ENCODE results near the gene PXN. TPM values are rescaled to one million over a fixed set of nuclear protein-coding genes. Genes with fewer than 3 reads are reported as not detected.

Gene PXN
- total and polyA plus RNA-seq, 2 of the 13 experiments (the other 11 are each of a cell fraction or from before 2014, with no cell fraction given) = 13.6 to 14.2 TPM

DNA sequence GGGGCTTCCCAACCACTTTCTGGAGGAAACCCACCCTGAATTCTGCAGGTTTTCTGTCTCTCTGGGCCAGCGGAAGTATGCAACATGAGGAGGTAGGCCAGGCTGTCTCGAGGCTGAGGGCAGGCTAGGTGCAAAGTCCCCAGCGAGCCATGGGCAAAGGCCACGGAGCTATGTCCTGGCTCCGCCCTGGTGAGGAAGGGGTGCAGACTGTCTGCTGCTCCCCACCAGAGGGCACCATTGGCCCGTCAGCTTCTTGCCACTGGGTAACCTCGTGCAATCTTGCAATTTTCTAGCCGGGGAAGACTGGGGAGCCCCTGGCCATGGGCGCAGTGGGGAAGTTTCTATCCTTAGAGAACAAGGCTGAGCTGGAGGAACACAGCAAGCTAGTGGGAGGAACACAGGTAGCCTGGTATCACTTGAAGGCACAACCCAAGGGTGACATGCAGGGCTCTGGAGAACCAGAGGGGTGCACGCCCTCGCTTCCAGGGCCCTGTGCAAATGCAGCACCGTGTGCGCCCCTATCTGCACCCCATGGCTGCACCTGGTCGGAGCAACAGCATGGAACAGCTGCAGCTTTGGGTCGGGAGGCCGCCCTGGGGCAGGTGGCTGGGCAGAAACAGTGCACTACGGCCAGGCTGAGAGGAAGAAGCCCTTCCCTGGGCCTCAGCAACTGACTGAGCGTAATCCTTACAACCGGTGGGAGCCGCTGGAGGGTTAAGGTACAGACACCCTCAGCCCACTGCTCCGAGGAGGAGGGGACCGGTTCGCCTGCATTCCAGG, 37.0 kb downstream of the PXN start (continued):
- TF ChIP-seq, protein P1, sequence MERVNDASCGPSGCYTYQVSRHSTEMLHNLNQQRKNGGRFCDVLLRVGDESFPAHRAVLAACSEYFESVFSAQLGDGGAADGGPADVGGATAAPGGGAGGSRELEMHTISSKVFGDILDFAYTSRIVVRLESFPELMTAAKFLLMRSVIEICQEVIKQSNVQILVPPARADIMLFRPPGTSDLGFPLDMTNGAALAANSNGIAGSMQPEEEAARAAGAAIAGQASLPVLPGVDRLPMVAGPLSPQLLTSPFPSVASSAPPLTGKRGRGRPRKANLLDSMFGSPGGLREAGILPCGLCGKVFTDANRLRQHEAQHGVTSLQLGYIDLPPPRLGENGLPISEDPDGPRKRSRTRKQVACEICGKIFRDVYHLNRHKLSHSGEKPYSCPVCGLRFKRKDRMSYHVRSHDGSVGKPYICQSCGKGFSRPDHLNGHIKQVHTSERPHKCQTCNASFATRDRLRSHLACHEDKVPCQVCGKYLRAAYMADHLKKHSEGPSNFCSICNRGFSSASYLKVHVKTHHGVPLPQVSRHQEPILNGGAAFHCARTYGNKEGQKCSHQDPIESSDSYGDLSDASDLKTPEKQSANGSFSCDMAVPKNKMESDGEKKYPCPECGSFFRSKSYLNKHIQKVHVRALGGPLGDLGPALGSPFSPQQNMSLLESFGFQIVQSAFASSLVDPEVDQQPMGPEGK (CRISPR knock-in tag; IDR thresholded peaks at IDR 0.05) = peak; percentile 87
- TF ChIP-seq ZBTB20 (CRISPR knock-in tag; IDR thresholded peaks at IDR 0.05; ENCODE audit: borderline replicate concordance, low read depth) (peak; percentile 31; the same call in 1 of the 2 replicates), ZNF616 (CRISPR knock-in tag; IDR thresholded peaks at IDR 0.05; ENCODE audit: low read depth) (peak; percentile 10; the same call in 1 of the 2 replicates), PAWR (CRISPR knock-in tag; IDR thresholded peaks at IDR 0.05; ENCODE audit: borderline replicate concordance) (no peak), CBFB (CRISPR knock-in tag; IDR thresholded peaks at IDR 0.05) (peak; percentile 69), IKZF1 (IDR thresholded peaks at IDR 0.05) (no peak), ZFP36 (IDR thresholded peaks at IDR 0.05; ENCODE audit: borderline replicate concordance, low read depth, low read length, partially characterized antibody) (no peak), NCOA2 (CRISPR knock-in tag; IDR thresholded peaks at IDR 0.05) (peak; percentile 56; the same call in 1 of the 2 replicates), ZNF652 (CRISPR knock-in tag; IDR thresholded peaks at IDR 0.05; ENCODE audit: borderline replicate concordance, low read depth) (peak; percentile 99), ZSCAN29 (CRISPR knock-in tag; conservative IDR thresholded peaks at IDR 0.05) (no peak), ZNF484 (CRISPR knock-in tag; IDR thresholded peaks at IDR 0.05; ENCODE audit: borderline replicate concordance, low read depth) (no peak), KLF6 (CRISPR knock-in tag; IDR thresholded peaks at IDR 0.05) (peak; percentile 58; the same call in 1 of the 2 replicates), ZNF792 (CRISPR knock-in tag; IDR thresholded peaks at IDR 0.05) (peak; percentile 86; the same call in 1 of the 2 replicates), SOX13 (IDR thresholded peaks at IDR 0.05) (no peak), SOX13 (CRISPR knock-in tag; conservative IDR thresholded peaks at IDR 0.05 in 1 of 2, IDR thresholded peaks at IDR 0.05 in 1 of 2) (peak in 1 of 2 experiments; percentile 63; a peak in 2 of 4 replicates), ZNF24 (IDR thresholded peaks at IDR 0.05) (no peak), ETV5 (CRISPR knock-in tag; IDR thresholded peaks at IDR 0.05; ENCODE audit: borderline replicate concordance) (peak; percentile 84), NONO (IDR thresholded peaks at IDR 0.05) (no peak), NONO (CRISPR knock-in tag; conservative IDR thresholded peaks at IDR 0.05) (peak; percentile 93; the same call in 1 of the 2 replicates), ZBTB8A (CRISPR knock-in tag; IDR thresholded peaks at IDR 0.05; ENCODE audit: borderline replicate concordance, low read depth) (no peak), HNF4A (CRISPR knock-in tag; IDR thresholded peaks at IDR 0.05) (peak; percentile 99)
- TF ChIP-seq, protein P2, sequence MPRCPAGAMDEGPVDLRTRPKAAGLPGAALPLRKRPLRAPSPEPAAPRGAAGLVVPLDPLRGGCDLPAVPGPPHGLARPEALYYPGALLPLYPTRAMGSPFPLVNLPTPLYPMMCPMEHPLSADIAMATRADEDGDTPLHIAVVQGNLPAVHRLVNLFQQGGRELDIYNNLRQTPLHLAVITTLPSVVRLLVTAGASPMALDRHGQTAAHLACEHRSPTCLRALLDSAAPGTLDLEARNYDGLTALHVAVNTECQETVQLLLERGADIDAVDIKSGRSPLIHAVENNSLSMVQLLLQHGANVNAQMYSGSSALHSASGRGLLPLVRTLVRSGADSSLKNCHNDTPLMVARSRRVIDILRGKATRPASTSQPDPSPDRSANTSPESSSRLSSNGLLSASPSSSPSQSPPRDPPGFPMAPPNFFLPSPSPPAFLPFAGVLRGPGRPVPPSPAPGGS (CRISPR knock-in tag; IDR thresholded peaks at IDR 0.05) = no peak; the same call in 1 of the 2 replicates
- TF ChIP-seq, protein P3, sequence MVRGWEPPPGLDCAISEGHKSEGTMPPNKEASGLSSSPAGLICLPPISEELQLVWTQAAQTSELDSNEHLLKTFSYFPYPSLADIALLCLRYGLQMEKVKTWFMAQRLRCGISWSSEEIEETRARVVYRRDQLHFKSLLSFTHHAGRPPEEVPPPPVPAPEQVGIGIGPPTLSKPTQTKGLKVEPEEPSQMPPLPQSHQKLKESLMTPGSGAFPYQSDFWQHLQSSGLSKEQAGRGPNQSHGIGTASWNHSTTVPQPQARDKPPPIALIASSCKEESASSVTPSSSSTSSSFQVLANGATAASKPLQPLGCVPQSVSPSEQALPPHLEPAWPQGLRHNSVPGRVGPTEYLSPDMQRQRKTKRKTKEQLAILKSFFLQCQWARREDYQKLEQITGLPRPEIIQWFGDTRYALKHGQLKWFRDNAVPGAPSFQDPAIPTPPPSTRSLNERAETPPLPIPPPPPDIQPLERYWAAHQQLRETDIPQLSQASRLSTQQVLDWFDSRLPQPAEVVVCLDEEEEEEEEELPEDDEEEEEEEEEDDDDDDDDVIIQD (CRISPR knock-in tag; IDR thresholded peaks at IDR 0.05; ENCODE audit: low read depth) = peak; percentile 48; the same call in 1 of the 2 replicates
- TF ChIP-seq, protein P4, sequence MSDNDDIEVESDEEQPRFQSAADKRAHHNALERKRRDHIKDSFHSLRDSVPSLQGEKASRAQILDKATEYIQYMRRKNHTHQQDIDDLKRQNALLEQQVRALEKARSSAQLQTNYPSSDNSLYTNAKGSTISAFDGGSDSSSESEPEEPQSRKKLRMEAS (IDR thresholded peaks at IDR 0.05) = peak; percentile 96

All from HepG2 (cell line).